ENCODE results near the gene CKAP5.

Gene CKAP5

DNA sequence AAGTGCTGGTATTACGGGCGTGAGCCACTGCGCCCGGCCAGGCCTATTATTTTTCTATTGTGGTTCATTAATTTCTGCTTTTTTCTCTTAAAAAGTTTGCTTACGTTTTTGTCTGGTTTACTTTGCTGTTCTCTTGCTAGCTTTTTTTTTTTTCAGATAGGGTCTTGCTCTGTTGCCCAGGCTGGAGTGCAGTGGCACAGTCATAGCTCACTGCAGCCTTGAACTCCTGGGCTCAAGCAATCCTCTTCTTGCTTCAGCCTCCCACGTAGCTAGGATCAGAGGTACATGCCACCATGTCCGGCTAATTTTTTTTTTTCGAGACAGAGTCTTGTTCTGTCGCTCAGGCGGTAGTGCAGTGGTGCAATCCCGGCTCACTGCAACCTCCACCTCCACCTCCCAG, 108.4 kb downstream of the CKAP5 start:
- ATAC-seq = no peak
- TF ChIP-seq ZFP3 (CRISPR knock-in tag; IDR thresholded peaks at IDR 0.05) = no peak
- no peak for TF ChIP-seq CREB5 (CRISPR knock-in tag; IDR thresholded peaks at IDR 0.05; ENCODE audit: low read depth)
- no peak for TF ChIP-seq OSR1 (CRISPR knock-in tag; IDR thresholded peaks at IDR 0.05)

DNA sequence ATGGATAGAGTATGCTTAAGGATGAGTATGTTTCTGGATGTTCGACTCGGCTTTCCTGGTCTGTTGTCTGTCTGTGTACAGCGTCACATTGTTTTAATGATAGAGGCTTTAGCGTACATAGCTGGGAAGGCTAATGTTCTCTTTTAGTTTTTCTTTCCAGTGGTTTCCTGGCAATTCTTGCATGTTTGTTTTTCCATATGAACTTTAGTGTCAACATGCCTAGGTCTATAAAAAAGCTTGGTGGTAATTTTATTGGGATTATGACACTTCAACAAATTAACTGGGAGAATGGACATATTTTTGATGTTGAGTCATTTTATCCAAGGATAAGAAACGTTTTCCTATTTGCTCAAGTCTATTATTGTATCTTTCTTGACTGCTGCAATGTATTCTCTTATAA, 109.5 kb downstream of the CKAP5 start:
- no peak for TF ChIP-seq POU6F1 (CRISPR knock-in tag; IDR thresholded peaks at IDR 0.05; ENCODE audit: borderline replicate concordance, low read depth)
- TF ChIP-seq, protein P1, sequence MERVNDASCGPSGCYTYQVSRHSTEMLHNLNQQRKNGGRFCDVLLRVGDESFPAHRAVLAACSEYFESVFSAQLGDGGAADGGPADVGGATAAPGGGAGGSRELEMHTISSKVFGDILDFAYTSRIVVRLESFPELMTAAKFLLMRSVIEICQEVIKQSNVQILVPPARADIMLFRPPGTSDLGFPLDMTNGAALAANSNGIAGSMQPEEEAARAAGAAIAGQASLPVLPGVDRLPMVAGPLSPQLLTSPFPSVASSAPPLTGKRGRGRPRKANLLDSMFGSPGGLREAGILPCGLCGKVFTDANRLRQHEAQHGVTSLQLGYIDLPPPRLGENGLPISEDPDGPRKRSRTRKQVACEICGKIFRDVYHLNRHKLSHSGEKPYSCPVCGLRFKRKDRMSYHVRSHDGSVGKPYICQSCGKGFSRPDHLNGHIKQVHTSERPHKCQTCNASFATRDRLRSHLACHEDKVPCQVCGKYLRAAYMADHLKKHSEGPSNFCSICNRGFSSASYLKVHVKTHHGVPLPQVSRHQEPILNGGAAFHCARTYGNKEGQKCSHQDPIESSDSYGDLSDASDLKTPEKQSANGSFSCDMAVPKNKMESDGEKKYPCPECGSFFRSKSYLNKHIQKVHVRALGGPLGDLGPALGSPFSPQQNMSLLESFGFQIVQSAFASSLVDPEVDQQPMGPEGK (CRISPR knock-in tag; IDR thresholded peaks at IDR 0.05; ENCODE audit: borderline replicate concordance) = no peak

GRCh38 chr11:46736146-46736545, 109.9 kb downstream of the CKAP5 start:
- no peak for TF ChIP-seq PPARA (CRISPR knock-in tag; IDR thresholded peaks at IDR 0.05; ENCODE audit: borderline replicate concordance)
- no peak for TF ChIP-seq RARB (CRISPR knock-in tag; IDR thresholded peaks at IDR 0.05)
- no peak for TF ChIP-seq ZNF8 (CRISPR knock-in tag; IDR thresholded peaks at IDR 0.05)
- TF ChIP-seq ESRRG (CRISPR knock-in tag; IDR thresholded peaks at IDR 0.05) = no peak
- TF ChIP-seq GLIS3 (CRISPR knock-in tag; IDR thresholded peaks at IDR 0.05) = no peak
- TF ChIP-seq, protein P1 (CRISPR knock-in tag; IDR thresholded peaks at IDR 0.05; ENCODE audit: borderline replicate concordance) = no peak
- TF ChIP-seq, protein P2, sequence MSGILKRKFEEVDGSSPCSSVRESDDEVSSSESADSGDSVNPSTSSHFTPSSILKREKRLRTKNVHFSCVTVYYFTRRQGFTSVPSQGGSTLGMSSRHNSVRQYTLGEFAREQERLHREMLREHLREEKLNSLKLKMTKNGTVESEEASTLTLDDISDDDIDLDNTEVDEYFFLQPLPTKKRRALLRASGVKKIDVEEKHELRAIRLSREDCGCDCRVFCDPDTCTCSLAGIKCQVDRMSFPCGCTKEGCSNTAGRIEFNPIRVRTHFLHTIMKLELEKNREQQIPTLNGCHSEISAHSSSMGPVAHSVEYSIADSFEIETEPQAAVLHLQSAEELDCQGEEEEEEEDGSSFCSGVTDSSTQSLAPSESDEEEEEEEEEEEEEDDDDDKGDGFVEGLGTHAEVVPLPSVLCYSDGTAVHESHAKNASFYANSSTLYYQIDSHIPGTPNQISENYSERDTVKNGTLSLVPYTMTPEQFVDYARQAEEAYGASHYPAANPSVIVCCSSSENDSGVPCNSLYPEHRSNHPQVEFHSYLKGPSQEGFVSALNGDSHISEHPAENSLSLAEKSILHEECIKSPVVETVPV (CRISPR knock-in tag; IDR thresholded peaks at IDR 0.05) = no peak
- no peak for TF ChIP-seq CREB5 (CRISPR knock-in tag; IDR thresholded peaks at IDR 0.05; ENCODE audit: low read depth)
- ATAC-seq = no peak

More for the DNA sequence above, 109.5 kb downstream of the CKAP5 start:
- peak; percentile 34; the same call in 1 of the 3 replicates for ATAC-seq

DNA sequence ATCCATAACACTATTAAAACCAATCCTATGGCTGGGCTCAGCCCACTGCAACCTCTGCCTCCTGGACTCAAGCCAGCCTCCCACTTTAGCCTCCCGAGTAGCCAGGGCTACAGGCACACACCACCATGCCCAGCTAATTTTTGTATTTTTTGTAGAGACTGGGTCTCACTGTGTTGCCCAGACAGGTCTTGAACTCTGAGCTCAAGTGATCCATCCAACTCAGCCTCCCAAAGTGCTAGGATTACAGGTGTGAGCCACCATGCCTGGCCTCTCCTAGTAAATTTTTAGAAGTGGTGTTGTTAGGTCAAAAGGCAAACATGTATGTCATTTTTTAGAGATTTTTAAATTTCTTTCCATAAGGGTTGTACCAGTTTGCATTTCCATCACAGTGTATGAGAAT, 112.8 kb downstream of the CKAP5 start:
- no peak for ATAC-seq

More for the DNA sequence above, 112.8 kb downstream of the CKAP5 start:
- TF ChIP-seq ESRRG (CRISPR knock-in tag; IDR thresholded peaks at IDR 0.05) (no peak), ZNF8 (CRISPR knock-in tag; IDR thresholded peaks at IDR 0.05) (no peak), ZNF565 (CRISPR knock-in tag; conservative IDR thresholded peaks at IDR 0.05; ENCODE audit: low read depth) (no peak), ISL1 (CRISPR knock-in tag; IDR thresholded peaks at IDR 0.05) (no peak), CREB5 (CRISPR knock-in tag; IDR thresholded peaks at IDR 0.05; ENCODE audit: low read depth) (no peak), GLIS3 (CRISPR knock-in tag; IDR thresholded peaks at IDR 0.05) (no peak), TOX (CRISPR knock-in tag; IDR thresholded peaks at IDR 0.05; ENCODE audit: borderline replicate concordance) (no peak), ZFP3 (CRISPR knock-in tag; IDR thresholded peaks at IDR 0.05) (no peak), RARB (CRISPR knock-in tag; IDR thresholded peaks at IDR 0.05) (no peak), ZFP30 (CRISPR knock-in tag; IDR thresholded peaks at IDR 0.05) (no peak), ARNTL (CRISPR knock-in tag; IDR thresholded peaks at IDR 0.05; ENCODE audit: borderline replicate concordance, low read depth) (no peak), OSR1 (CRISPR knock-in tag; IDR thresholded peaks at IDR 0.05) (no peak), CSDC2 (CRISPR knock-in tag; IDR thresholded peaks at IDR 0.05) (no peak), ZNF70 (CRISPR knock-in tag; IDR thresholded peaks at IDR 0.05) (no peak), BACH2 (CRISPR knock-in tag; IDR thresholded peaks at IDR 0.05; ENCODE audit: borderline replicate concordance) (no peak)
- TF ChIP-seq, protein P1 (CRISPR knock-in tag; IDR thresholded peaks at IDR 0.05; ENCODE audit: borderline replicate concordance) = no peak
- TF ChIP-seq, protein P2 (CRISPR knock-in tag; IDR thresholded peaks at IDR 0.05) = no peak
